Keratinocyte (primary cell): ENCODE results near the gene NTHL1. TPM values are rescaled to one million over a fixed set of nuclear protein-coding genes. Genes with fewer than 3 reads are reported as not detected.
A peak's percentile ranks its signal among the peaks of the same experiment; 100 is the strongest.

Source experiments
- DNase-seq: peaks from one replicate; pipeline ENCODE4 v3.0.0-alpha.2; 2011; ENCODE audit warnings: low read depth, missing footprints, low spot score
- FAIRE-seq: peaks from 2 replicates; lab custom pipeline; 2011; peaks lifted over from hg19 to GRCh38; lab: Jason Lieb, UNC
- H2AFZ ChIP-seq: 2 replicates; pipeline ENCODE4 v1.6.0; 2012; ENCODE audit warnings: low read length, control low read depth, inconsistent platforms; ENCODE audit not compliant: control insufficient read depth
- H3K27ac ChIP-seq: 2 replicates; pipeline ENCODE4 v1.5.1; 2011; ENCODE audit warnings: low read length; ENCODE audit not compliant: control insufficient read depth, insufficient read depth
- H3K27me3 ChIP-seq: 3 replicates; pipeline ENCODE4 v1.6.0; 2011; ENCODE audit warnings: low read length; ENCODE audit not compliant: control insufficient read depth, insufficient read depth; ENCODE audit errors: extremely low read depth
- H3K36me3 ChIP-seq, 2 experiments: 2 replicates in 1 of 2; 3 replicates in 1 of 2; pipeline ENCODE4 v1.5.1; 2011; ENCODE audit warnings: low read length in 2 of 2, mild to moderate bottlenecking in 1 of 2; ENCODE audit not compliant: control insufficient read depth in 2 of 2, insufficient read depth in 2 of 2; ENCODE audit errors: extremely low read depth in 1 of 2
- H3K4me1 ChIP-seq: 3 replicates; pipeline ENCODE4 v1.5.1; 2011; ENCODE audit warnings: low read length; ENCODE audit not compliant: control insufficient read depth, insufficient read depth; ENCODE audit errors: extremely low read depth
- H3K4me2 ChIP-seq: 3 replicates; pipeline ENCODE4 v1.6.0; 2011; ENCODE audit warnings: low read depth, low read length; ENCODE audit not compliant: control insufficient read depth, insufficient read depth; ENCODE audit errors: extremely low read depth
- H3K4me3 ChIP-seq, 3 experiments: fragments of 200-600 bp in 1 of 3; sonication (generic) in 1 of 3; 2 replicates in 2 of 3; 3 replicates in 1 of 3; pipeline ENCODE4 v1.5.1; 2011 to 2016; ENCODE audit warnings: low read length in 3 of 3, mild to moderate bottlenecking in 3 of 3, control low read depth in 2 of 3, inconsistent platforms in 1 of 3, low read depth in 1 of 3, mixed read lengths in 1 of 3, mixed run types in 1 of 3, moderate library complexity in 1 of 3; ENCODE audit not compliant: control insufficient read depth in 2 of 3, insufficient read depth in 2 of 3; ENCODE audit errors: extremely low read depth in 1 of 3
- H3K79me2 ChIP-seq: 2 replicates; pipeline ENCODE4 v1.6.0; 2012; ENCODE audit warnings: low read length; ENCODE audit not compliant: control insufficient read depth, insufficient read depth
- H3K9ac ChIP-seq: 3 replicates; pipeline ENCODE4 v1.6.0; 2011; ENCODE audit warnings: low read length; ENCODE audit not compliant: control insufficient read depth, insufficient read depth; ENCODE audit errors: extremely low read depth
- H3K9me1 ChIP-seq: 3 replicates; pipeline ENCODE4 v1.6.0; 2011; ENCODE audit warnings: low read length; ENCODE audit not compliant: control insufficient read depth, insufficient read depth; ENCODE audit errors: extremely low read depth
- H3K9me3 ChIP-seq: 2 replicates; pipeline ENCODE4 v1.5.1; 2012; ENCODE audit warnings: low read depth, low read length; ENCODE audit not compliant: control insufficient read depth
- H4K20me1 ChIP-seq: 3 replicates; pipeline ENCODE4 v1.6.0; 2011; ENCODE audit warnings: low read length; ENCODE audit not compliant: control insufficient read depth, insufficient read depth; ENCODE audit errors: extremely low read depth
- EZH2 ChIP-seq: IDR thresholded peaks from one replicate; pipeline ENCODE4 v1.6.1; 2012; ENCODE audit warnings: inconsistent platforms, mild to moderate bottlenecking, low read length, moderate library complexity
- dilution Hi-C: fragments of 300-500 bp; cut with MboI; formaldehyde crosslinking; loops from one replicate; pipeline ENCODE4 v1.7.0; 2020; ENCODE audit warnings: low sequenced_read_pairs; ENCODE audit not compliant: extremely low pct_ligation_motif_present
- polyA plus RNA-seq, 5 experiments: library from polyadenylated mRNA; depleted of rRNA in 3 of 5; stranded (reverse) in 3 of 5; stranded (forward) in 1 of 5; unstranded in 1 of 5; fragments of >200 nt; gene quantifications; 1 replicate in 1 of 5; 2 replicates in 3 of 5; 3 replicates in 1 of 5; pipeline versions ENCODE4 v1.2.1 to v1.2.3, GENCODE V29; 2011 to 2012; ENCODE audit warnings: missing spikeins in 2 of 5, low read depth in 1 of 5, low replicate concordance in 1 of 5
- TF ChIP-seq, protein P1 (sequence below), 3 experiments: IDR thresholded peaks in 1 of 3; conservative IDR thresholded peaks in 1 of 3; optimal IDR thresholded peaks in 1 of 3; 2 replicates in 2 of 3; 3 replicates in 1 of 3; pipeline versions ENCODE3 to v1.5.1; 2011; ENCODE audit warnings: low read length in 3 of 3, mild to moderate bottlenecking in 3 of 3, moderate library complexity in 2 of 3, control low read depth in 1 of 3, inconsistent platforms in 1 of 3; ENCODE audit not compliant: insufficient read depth in 2 of 3; ENCODE audit errors: extremely low read depth in 1 of 3

The NTHL1 gene
- polyA plus RNA-seq, 1 donor (not counting 4 experiments of a cell fraction or from before 2014, with no cell fraction given): 8.5 TPM

DNA sequence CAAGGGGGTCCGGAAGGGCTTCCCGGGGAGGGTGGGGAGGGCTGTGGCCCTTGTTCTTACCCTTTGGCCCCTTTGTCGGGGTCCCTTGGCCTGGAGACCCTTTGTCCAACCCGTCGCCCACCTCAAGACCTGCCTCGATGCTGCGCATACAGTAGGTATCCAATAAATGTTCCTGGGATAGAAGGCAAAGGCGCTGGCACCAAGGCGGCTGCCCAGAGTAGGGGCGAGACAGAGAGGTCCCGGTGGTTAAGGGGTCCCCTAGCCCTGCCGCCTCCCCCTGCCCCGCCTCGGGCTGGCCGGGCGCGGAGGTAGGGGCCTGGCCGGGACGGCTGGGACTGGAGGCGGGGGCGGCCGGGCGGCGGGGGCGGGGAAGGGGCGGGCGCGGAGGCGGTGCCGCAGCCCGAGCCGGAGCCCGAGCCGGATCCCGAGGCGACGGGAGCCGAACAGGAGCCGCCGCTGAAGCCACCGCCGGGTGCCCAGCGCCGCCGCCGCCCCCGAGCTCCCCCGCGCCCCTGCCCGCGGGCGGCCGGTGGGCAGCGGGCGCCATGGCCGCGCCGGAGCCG, 21.1 kb downstream of the NTHL1 start, which contains the start of gene NHERF2:
Gene NHERF2 (plus strand): TSS at position 442 of the 563 bp plus-strand sequence. CDS start 104 bp downstream, at position 546.
- no peak for TF ChIP-seq EZH2
- TF ChIP-seq, protein P1, sequence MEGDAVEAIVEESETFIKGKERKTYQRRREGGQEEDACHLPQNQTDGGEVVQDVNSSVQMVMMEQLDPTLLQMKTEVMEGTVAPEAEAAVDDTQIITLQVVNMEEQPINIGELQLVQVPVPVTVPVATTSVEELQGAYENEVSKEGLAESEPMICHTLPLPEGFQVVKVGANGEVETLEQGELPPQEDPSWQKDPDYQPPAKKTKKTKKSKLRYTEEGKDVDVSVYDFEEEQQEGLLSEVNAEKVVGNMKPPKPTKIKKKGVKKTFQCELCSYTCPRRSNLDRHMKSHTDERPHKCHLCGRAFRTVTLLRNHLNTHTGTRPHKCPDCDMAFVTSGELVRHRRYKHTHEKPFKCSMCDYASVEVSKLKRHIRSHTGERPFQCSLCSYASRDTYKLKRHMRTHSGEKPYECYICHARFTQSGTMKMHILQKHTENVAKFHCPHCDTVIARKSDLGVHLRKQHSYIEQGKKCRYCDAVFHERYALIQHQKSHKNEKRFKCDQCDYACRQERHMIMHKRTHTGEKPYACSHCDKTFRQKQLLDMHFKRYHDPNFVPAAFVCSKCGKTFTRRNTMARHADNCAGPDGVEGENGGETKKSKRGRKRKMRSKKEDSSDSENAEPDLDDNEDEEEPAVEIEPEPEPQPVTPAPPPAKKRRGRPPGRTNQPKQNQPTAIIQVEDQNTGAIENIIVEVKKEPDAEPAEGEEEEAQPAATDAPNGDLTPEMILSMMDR (optimal IDR thresholded peaks at IDR 0.05 in 1 of 3, IDR thresholded peaks at IDR 0.05 in 1 of 3, conservative IDR thresholded peaks at IDR 0.05 in 1 of 3; ENCODE audit: extremely low read depth in 1 of 3, insufficient read depth in 2 of 3, low read length in 3 of 3): no peak
- peaks cover 15% of the 10 kb centered on the region for H3K4me1 ChIP-seq

GRCh38 chr16:2025878-2026460, 21.7 kb downstream of the NTHL1 start:
- Histone ChIP-seq H3K36me3 (no peaks in the 10 kb centered on the region), H3K9me1 (no peaks in the 10 kb centered on the region), H3K4me2 (no peak overlapping the region), H3K4me3 (no peak overlapping the region), H3K4me1 (peaks cover 15% of the 10 kb centered on the region), H3K27ac (no peak overlapping the region), H3K27me3 (peaks cover under 1% of the 10 kb centered on the region), H3K9ac (no peak overlapping the region), H4K20me1 (no peaks in the 10 kb centered on the region), H2AFZ (no peak overlapping the region), H3K79me2 (no peaks in the 10 kb centered on the region), H3K9me3 (no peaks in the 10 kb centered on the region)
- no peak for TF ChIP-seq EZH2
- dilution Hi-C loops: no loop called here
- no peak for DNase-seq
- no peak for FAIRE-seq

More for the DNA sequence above, 21.1 kb downstream of the NTHL1 start, which contains the start of gene NHERF2:
- H3K9ac ChIP-seq: peak within 1 kb of the TSS; percentile 9
- H3K36me3 ChIP-seq: no peaks in the 10 kb centered on the region
- FAIRE-seq (no peak), DNase-seq (no peak)
- no peaks in the 10 kb centered on the region for H3K9me3 ChIP-seq
- H4K20me1 ChIP-seq: no peaks in the 10 kb centered on the region
- no peaks in the 10 kb centered on the region for H3K27me3 ChIP-seq
- peak within 1 kb of the TSS; percentile 36 to 59 (median 55) for H3K4me3 ChIP-seq
- H3K4me2 ChIP-seq: peak within 1 kb of the TSS; percentile 76
- dilution Hi-C loops: no loop called here
- no peaks in the 10 kb centered on the region for H3K9me1 ChIP-seq
- no peaks in the 10 kb centered on the region for H3K79me2 ChIP-seq
- peak within 1 kb of the TSS; percentile 37 for H2AFZ ChIP-seq
- no peak within 1 kb of the TSS for H3K27ac ChIP-seq
